Thyroid gland (tissue), 4 donors: Measurements from ENCODE around the gene ITGB1BP1. TPM values are rescaled to one million over a fixed set of nuclear protein-coding genes. Genes with fewer than 3 reads are reported as not detected.

Experiments used
- DNase-seq, 2 donors: peaks; one replicate each; pipeline ENCODE4 v3.0.0-alpha.2; 2019
- H3K27ac ChIP-seq, 3 donors: fragments of 200-600 bp; sonication (generic); 1 replicate in 2 of 3; 2 replicates in 1 of 3; pipeline ENCODE4 v1.5.1; 2016 to 2019; ENCODE audit warnings: mild to moderate bottlenecking in 1 of 3, moderate library complexity in 1 of 3
- H3K27me3 ChIP-seq: fragments of 200-600 bp; sonication (generic); one replicate; pipeline ENCODE4 v1.5.1; 2019
- H3K36me3 ChIP-seq, 2 donors: fragments of 200-600 bp; sonication (generic); one replicate each; pipeline ENCODE4 v1.5.1; 2016 to 2019
- H3K4me1 ChIP-seq, 2 donors: fragments of 200-600 bp; sonication (generic); one replicate each; pipeline ENCODE4 v1.5.1; 2017 to 2019
- H3K4me3 ChIP-seq, 3 donors: fragments of 200-600 bp; sonication (generic); replicated peaks in 1 of 3; 1 replicate in 2 of 3; 2 replicates in 1 of 3; pipeline ENCODE4 v1.5.1; 2016; ENCODE audit warnings: mild to moderate bottlenecking in 1 of 3
- H3K9me3 ChIP-seq: fragments of 200-600 bp; sonication (generic); one replicate; pipeline ENCODE4 v1.5.1; 2017
- CTCF ChIP-seq, 6 experiments: fragments of 200-600 bp in 3 of 6; fragments of 450-650 bp in 3 of 6; sonication (generic) in 3 of 6; IDR thresholded peaks; one replicate each; pipeline ENCODE4 v1.5.1; 2016 to 2019; ENCODE audit warnings: antibody characterized with exemption in 6 of 6, mild to moderate bottlenecking in 2 of 6, inconsistent platforms in 1 of 6, moderate library complexity in 1 of 6
- POLR2A ChIP-seq, 2 donors: fragments of 450-650 bp; IDR thresholded peaks; one replicate each; pipeline ENCODE4 v1.6.1; 2017; ENCODE audit warnings: antibody characterized with exemption in 2 of 2, mild to moderate bottlenecking in 2 of 2, moderate library complexity in 1 of 2
- WGBS, 2 donors: methylation state at CpG; one replicate each; pipeline ENCODE4 v1.1.5; 2017; 5-methylcytosine and 5-hydroxymethylcytosine counted together
- intact Hi-C: fragments of 100-400 bp; cut with DNase I; formaldehyde crosslinking; loops from one replicate; pipeline ENCODE4 v1.15.1; 2023
- total RNA-seq, 4 donors: library from RNA; depleted of rRNA; stranded (reverse); fragments of >200 nt; gene quantifications; one replicate each; pipeline ENCODE4 v1.2.3, GENCODE V29; 2016

ITGB1BP1 gene
- total RNA-seq, 4 donors from 2014 or later: 39.4 to 73.4 (median 45.8) TPM

GRCh38 chr2:9407363-9407811, 15.9 kb downstream of the ITGB1BP1 start:
- H3K36me3 ChIP-seq: peaks cover 0 to 12% of the 10 kb centered on the region in 2 donors
- TF ChIP-seq POLR2A (IDR thresholded peaks at IDR 0.05) (no peak), CTCF (IDR thresholded peaks at IDR 0.05) (no peak)
- no peak overlapping the region for H3K27ac ChIP-seq
- H3K9me3 ChIP-seq: no peaks in the 10 kb centered on the region
- no peak overlapping the region for H3K4me3 ChIP-seq
- DNase-seq: no peak
- 92 to 93% methylated on average over 8 of the region's 8 CpGs for WGBS, 2 donors
- intact Hi-C loops: no loop called here
- peaks cover 16 to 17% of the 10 kb centered on the region in 2 donors for H3K4me1 ChIP-seq
- H3K27me3 ChIP-seq: no peaks in the 10 kb centered on the region

DNA sequence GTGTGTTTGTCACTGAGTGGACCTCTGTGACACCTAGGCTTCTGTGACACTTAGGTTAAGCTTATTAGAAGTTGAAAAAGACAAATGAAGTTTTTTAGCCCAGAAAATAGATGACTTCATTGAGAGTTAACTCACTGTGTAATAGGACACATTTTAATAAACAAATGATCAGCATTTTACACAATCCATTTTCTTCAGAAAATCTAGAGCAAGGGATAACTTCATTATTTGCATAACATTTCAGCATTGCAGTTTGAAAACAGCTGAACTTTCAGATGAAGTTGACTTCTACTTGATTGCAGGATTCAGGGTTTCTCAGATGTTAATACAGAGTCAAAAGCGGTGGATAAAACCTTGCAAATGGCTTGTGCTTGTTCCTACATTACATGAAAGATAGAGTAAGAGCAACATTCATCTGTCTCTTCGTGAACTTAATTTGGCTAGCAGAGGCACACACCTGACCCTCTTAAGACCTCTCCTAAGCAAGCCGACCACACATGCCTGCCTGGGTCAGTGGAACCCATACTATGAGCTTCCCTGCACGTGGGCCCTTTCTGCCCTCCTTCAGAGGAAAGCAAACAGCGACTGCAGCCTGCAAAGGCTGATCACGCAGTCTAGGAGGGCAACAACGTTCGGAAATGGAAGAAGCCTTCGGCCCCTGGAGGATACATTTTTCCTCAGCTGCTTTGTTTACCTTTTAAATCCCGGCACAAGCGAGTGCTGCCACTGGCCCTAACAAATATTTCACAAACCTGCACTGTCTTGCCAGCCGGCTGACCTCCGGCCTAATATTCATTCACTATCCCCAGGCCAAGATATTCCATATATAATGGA, 16.6 kb downstream of the ITGB1BP1 start:
- no peak overlapping the region for H3K27ac ChIP-seq
- no peaks in the 10 kb centered on the region for H3K9me3 ChIP-seq
- WGBS, 2 donors: 73 to 75% methylated on average over 13 of the region's 13 CpGs
- TF ChIP-seq POLR2A (IDR thresholded peaks at IDR 0.05) (no peak), CTCF (IDR thresholded peaks at IDR 0.05) (no peak)
- DNase-seq: no peak
- intact Hi-C loops: no loop called here
- peaks cover 1 to 14% of the 10 kb centered on the region in 2 donors for H3K36me3 ChIP-seq
- H3K4me3 ChIP-seq: no peak overlapping the region
- H3K27me3 ChIP-seq: no peaks in the 10 kb centered on the region
- H3K4me1 ChIP-seq: peaks cover 16 to 17% of the 10 kb centered on the region in 2 donors

DNA sequence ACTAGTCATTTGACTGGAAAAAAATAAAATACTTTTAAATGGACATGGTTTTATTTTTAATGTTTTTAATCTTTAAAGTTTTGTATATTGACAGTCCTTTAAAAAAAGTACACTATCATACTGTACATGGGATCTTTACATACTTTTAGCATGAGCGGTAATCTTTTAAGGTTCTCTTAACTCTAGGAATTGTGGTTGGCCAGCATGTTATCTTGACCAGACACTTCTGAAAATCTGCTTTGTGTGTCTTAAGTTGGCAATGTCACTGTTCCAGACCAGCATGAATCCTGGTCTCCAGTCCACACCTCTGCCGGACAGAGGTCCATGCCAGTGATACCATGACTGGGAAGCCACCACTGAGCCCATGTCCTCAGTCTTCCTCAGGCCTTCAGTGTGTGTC, 17.7 kb downstream of the ITGB1BP1 start:
- TF ChIP-seq POLR2A (IDR thresholded peaks at IDR 0.05) (no peak), CTCF (IDR thresholded peaks at IDR 0.05) (no peak)
- peaks cover 16 to 17% of the 10 kb centered on the region in 2 donors for H3K4me1 ChIP-seq
- no peaks in the 10 kb centered on the region for H3K27me3 ChIP-seq
- H3K27ac ChIP-seq: no peak overlapping the region
- WGBS, 2 donors: 92 to 99% methylated on average over 2 of the region's 2 CpGs
- DNase-seq: no peak
- no peaks in the 10 kb centered on the region for H3K9me3 ChIP-seq
- peaks cover 6 to 12% of the 10 kb centered on the region in 2 donors for H3K36me3 ChIP-seq
- intact Hi-C loops: no loop called here
- no peak overlapping the region for H3K4me3 ChIP-seq

DNA sequence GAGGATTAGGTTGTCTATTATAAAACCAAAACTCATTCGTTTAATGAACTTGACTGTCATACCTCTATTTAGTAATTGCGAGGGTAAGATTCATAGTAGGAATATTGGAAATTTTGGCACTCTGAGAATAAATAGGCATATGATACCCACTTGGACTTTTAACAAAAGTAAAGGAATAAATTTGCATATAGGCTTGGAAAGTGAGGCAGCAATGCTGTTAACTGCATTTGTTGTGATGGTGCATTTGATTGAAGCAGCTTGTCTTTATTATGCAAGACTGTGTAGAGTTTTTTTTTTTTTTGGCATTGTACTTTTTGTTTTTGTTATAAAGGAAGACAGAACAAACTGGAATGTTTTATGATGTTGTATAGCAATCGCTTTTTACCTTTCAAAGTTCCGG, 18.9 kb downstream of the ITGB1BP1 start:
- intact Hi-C loops: no loop called here
- no peak overlapping the region for H3K27ac ChIP-seq
- H3K4me3 ChIP-seq: no peak overlapping the region
- H3K27me3 ChIP-seq: no peaks in the 10 kb centered on the region
- no peaks in the 10 kb centered on the region for H3K9me3 ChIP-seq
- H3K36me3 ChIP-seq: peaks cover 6 to 13% of the 10 kb centered on the region in 2 donors
- H3K4me1 ChIP-seq: peaks cover 16 to 22% of the 10 kb centered on the region in 2 donors
- 67 to 72% methylated on average over 4 of the region's 4 CpGs for WGBS, 2 donors
- DNase-seq: no peak
- TF ChIP-seq CTCF (IDR thresholded peaks at IDR 0.05) (no peak), POLR2A (IDR thresholded peaks at IDR 0.05) (no peak)

GRCh38 chr2:9403924-9404323, 19.4 kb downstream of the ITGB1BP1 start:
- TF ChIP-seq CTCF (IDR thresholded peaks at IDR 0.05) (no peak), POLR2A (IDR thresholded peaks at IDR 0.05) (no peak)
- intact Hi-C loops: no loop called here
- peak overlapping the region in 2 of 3 donors; percentile 4 to 22 for H3K27ac ChIP-seq

More at GRCh38 chr2:9403924-9404323, 19.4 kb downstream of the ITGB1BP1 start:
- no peaks in the 10 kb centered on the region for H3K9me3 ChIP-seq
- no peak for DNase-seq
- peaks cover 6 to 13% of the 10 kb centered on the region in 2 donors for H3K36me3 ChIP-seq
- H3K27me3 ChIP-seq: no peaks in the 10 kb centered on the region
- no peak overlapping the region for H3K4me3 ChIP-seq
- peaks cover 16 to 25% of the 10 kb centered on the region in 2 donors for H3K4me1 ChIP-seq
- WGBS, 2 donors: 64 to 66% methylated on average over 2 of the region's 2 CpGs
